NCI-H2196 (cell line): ENCODE data around the gene POU5F1.
"Not testable (repeated sequence)": the region's sequence is repeated elsewhere in the genome, so short reads cannot be mapped to it uniquely, and the experiment has no call there.

Experiments used
- DNase-seq: peaks from one replicate; lab custom pipeline; 2025; ENCODE audit not compliant: unreplicated experiment; lab: John Stamatoyannopoulos, UW

POU5F1 gene

DNA sequence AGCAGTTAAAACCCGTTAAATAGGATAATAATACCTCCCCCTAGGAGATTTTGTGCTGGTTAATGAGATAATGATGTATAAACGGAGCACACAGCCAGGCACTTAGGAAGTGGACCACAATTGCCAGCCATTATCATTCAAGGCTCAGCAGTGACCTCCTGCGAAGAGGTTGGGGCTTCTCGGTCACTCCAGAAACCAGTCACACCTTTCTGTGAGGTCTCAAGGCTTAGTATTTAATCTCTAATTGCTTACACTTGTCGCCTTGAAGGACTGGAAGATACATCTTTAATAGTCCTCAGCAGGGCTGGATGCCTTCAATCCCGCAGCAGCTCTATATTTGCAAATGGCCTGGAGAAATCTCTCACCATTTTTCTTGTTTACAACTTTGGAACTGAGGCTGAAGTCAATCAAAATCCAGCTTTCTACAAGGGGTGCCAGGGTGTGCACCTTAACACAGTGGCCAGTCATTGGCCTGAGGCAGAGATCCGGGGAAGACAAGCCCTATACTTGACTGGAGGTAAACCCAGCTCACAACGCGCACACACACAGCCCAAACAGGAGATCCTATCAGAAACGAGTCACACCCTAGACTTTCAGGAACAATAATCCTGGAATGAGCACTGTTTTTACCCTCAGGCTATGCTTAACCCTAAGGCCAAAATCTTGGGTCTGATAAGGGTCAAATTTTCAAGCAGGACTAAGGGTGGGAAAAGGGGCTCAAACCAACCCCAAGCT lies 1.2 kb downstream of the POU5F1 start:
- no peak for DNase-seq

DNA sequence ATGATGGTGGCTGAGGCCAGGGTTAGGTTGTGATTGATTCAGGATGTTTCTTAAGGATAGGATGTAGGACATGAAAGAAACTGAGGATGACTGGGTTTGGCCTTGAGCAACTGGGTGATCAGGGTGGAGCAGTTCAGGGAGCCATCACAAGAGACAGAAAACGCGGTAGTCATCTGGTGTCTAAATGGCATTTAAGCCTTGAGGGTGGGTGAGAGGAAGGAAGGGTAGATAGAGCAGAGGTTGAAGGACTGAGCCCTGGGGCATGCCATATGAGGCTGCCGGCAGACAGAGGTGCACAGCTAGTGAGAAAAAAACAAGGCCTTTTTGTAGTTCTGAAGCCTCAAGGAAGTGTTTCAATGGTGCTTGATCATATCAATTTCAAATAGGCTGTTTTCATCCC lies 1.9 kb downstream of the POU5F1 start:
- DNase-seq: no peak

DNA sequence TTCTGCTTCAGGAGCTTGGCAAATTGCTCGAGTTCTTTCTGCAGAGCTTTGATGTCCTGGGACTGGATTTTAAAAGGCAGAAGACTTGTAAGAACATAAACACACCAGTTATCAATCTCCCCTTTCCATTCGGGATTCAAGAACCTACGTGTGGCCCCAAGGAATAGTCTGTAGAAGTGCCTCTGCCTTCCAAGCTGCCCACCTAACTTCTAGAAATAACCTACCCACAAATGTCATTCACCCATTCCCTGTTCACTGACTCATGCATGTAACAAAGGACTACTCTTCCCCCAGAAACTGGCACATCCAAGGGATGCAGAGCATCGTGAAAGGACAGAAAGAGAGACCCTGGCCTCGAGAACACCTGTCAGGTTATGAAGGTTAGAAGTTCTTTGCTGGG lies 4.5 kb downstream of the POU5F1 start:
- DNase-seq: no peak

DNA sequence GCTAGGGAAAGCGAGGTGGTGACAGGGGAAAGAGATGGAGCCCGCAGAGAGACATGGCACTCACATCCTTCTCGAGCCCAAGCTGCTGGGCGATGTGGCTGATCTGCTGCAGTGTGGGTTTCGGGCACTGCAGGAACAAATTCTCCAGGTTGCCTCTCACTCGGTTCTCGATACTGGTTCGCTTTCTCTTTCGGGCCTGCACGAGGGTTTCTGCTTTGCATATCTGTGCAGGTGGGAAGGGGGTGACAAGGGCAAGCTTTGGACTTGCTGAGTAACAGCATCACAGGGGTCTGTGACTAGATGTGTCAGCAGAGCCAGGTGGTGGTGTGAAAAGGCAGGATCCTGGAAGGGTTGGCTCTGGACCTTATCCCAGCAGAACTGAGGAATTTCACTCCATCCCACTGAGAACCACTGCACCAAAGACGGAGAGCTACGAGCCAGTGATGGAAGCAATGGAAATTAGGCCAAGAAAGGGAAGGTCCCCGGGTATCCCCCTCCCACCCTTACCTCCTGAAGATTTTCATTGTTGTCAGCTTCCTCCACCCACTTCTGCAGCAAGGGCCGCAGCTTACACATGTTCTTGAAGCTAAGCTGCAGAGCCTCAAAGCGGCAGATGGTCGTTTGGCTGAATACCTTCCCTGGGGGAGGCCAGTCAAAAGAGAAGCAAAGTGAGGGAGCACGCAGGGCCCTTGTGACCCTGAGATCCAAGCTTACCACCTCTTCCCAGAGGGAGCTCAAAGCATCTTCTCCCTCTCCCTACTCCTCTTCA lies 5.2 kb downstream of the POU5F1 start:
- DNase-seq: not testable (repeated sequence)

DNA sequence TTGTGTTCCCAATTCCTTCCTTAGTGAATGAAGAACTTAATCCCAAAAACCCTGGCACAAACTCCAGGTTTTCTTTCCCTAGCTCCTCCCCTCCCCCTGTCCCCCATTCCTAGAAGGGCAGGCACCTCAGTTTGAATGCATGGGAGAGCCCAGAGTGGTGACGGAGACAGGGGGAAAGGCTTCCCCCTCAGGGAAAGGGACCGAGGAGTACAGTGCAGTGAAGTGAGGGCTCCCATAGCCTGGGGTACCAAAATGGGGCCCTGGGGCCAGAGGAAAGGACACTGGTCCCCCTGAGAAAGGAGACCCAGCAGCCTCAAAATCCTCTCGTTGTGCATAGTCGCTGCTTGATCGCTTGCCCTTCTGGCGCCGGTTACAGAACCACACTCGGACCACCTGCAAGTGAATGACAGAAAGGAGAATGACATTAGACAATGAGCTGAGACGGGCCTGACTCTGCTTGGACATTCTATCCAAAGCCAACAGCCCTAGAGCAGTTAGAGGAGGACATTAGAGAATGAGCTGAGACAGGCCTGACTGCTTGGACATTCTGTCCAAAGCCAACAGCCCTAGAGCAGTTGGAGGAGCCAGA lies 5.9 kb downstream of the POU5F1 start:
- not testable (repeated sequence) for DNase-seq

DNA sequence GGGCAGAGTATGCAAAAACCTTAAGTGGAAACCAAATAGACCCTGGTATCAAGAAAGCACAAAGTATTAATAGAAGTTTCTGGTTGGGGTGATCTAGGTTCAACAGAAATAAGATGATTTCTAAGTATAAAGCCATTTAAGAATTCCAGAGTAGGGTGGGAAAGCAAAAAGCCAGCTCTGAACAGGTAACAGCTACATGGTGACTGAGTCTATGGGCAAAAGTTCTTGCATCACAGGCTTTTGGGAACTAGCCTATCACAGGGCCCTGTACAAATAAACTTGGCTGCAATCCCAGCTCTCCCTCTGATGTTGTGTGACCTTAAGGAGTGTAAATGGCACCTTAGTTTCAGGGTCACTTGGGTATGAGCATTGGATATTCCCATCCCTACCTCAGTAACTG lies 6.6 kb downstream of the POU5F1 start:
- no peak for DNase-seq

DNA sequence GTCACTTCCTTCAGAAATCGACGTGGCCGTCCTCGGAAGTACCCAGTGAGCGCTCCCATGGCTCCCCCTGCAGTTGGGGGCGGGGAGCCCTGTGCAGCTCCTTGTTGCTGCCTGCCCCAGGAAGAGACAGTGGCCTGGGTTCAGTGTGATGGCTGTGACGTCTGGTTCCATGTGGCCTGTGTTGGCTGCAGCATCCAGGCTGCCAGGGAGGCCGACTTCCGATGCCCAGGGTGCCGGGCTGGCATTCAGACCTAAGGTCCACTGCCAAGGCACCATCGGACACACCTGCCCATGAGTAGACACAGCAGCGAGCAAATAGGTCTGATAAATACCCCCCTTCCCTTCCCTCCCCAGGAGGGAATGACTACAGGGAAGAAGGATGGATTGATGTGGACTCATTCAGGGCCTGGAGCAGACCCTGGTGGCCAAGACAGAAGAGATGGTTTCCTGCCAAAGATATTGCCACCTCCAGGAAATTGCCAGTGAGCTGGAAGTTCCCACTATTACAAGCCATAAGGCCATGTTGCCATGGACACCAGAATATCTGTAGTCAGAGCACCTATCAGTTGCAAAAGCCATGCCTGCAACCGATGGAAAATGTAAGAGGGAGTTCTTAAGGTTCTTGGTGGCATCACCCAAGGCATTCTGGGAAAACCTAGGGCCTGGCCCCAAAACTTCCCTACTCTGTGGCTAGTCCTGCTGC lies 7.9 kb downstream of the POU5F1 start:
- DNase-seq: no peak

DNA sequence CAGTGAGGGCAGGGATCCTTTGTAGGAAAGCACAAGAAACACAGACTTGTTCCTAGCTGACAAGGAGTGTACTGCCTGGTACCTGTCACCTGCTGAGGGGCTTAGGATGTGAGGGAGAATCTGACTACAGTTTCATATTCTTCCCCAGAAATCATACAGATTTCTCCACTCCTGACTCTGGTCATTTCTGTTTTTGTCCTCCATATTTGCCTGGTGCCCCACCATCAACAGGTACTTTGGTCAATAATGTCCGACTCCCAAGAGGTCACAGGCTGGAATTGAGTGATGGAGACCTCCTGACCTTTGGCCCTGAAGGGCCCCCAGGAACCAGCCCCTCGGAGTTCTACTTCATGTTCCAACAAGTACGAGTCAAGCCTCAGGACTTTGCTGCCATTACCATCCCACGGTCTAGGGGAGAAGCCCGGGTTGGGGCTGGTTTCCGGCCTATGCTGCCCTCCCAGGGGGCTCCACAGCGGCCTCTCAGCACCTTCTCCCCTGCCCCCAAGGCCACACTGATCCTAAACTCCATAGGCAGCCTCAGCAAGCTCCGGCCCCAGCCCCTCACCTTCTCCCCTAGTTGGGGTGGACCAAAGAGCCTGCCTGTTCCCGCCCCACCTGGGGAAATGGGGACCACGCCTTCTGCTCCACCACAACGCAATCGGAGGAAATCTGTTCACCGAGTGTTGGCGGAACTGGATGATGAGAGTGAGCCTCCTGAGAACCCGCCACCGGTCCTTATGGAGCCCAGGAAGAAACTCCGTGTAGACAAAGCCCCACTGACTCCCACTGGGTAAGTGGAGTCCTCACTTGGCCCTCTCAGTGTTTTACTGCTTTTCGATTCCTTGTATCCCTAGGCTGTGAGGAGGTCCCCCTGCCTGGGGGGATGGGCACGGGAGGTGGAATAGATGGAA lies 9.0 kb downstream of the POU5F1 start:
- no peak for DNase-seq

DNA sequence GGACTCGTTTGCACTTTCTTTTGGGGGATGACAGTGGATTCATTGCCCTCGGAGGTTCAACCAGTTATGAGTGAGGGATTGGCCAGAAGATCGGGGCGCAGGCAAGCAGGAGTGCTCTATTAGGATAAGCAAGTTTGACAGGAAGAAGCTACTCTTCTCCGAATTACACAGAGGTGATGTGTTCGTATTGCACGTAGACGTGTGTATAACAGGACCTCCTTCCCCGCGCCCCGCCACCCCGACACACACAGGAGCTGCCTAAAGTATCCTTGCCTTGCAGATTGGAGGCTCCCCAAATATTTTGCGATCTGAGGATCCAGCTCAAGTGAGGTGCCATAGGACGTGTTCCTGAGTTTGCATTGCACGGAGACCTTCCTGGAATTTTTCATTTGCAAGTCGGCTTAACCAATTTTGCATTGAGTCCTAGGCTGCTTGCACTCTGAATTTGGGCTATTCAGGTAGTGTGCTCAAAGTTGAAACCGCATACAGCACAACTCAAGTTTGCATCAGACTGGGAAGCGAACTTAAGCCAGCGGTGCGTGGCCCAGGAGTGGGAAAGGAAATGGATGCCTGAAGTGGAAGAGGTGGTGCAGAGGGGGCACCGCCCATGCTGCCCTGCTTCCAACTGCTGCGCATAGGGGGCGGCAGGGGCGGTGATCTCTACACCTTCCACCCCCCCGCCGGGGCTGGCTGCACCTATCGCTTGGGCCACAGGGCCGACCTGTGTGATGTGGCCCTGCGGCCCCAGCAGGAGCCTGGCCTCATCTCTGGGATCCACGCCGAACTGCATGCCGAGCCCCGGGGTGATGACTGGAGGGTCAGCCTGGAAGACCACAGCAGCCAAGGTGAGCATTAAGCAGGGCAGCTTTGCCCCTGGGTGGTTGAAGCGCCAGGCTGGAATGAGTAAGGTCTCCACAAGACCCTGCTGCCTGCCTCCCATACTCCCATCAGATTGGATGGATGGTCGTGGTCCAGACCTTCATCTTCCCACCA lies 11.3 kb downstream of the POU5F1 start:
- DNase-seq: no peak

DNA sequence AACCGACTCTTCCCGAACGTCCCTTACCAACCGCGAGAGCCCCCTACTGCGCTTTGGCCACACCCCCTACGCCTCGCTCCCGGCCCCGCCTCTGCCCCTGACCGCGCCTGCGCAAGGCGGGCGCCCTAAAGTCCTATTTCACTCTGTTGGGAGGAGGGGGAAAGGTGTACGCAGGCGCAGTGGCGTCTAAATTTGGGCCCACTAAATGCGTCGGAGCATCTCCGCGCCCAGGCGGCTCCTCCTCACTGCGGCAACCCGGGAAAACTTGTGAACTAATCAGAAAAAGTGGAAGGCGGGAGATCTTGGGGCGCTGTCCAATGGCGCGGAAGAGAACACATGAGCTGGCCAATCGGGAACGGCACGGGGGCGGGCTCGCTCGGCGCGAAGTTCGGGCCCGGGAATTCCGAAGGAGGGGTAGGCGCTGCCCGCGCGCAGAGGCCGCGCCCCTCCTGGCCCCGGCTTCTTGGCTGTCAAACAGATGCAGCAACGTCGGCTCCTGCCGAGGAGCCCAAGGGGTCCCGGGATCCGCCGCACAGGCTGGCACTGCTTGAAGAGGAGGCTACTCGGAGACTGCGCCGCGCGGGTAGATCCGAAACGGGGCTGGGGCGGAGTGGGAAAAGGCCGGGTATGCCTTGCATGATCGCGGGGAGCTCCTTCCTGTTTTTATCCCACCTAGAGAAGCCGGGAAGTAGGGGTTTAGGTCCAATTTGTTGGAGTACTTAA lies 12.2 kb downstream of the POU5F1 start, which contains the start of gene TCF19:
TSS of gene TCF19 (plus strand) at position 450 of the 723 bp plus-strand sequence. CDS start 881 bp downstream, outside the sequence.
- DNase-seq: peak; percentile 98

DNA sequence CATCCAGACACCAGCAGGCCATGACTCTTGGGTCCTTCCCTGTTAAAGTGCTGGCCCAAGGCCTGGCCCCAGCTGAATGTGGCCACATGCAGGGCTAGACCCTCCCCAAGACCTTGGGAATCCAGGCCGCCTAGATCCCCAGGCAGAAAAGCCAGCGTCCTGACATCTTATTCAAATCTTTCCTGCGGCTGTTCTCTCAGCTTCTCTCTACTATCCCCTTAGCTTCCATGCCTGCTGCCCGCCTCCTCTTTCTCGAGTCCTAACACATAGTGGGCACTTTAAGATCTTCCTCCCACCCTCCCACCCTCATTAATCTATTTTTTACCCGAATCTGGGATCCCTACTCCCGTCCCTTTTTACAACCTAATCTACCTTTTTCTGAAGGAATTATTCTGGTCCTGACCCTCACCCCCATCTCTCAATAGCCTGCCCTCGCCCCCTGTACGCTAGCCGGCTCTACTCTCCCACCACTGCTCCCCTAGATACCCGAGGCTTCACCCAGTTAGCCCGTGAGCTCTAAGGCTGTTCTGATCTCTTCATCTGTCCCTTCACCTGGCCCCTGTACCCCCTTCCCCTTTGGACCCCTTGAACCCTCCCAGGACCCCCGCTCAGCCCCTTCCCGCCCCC lies 12.9 kb downstream of the POU5F1 start, which contains the start of gene CCHCR1:
TSS of gene CCHCR1 (minus strand) at position 290 of the 627 bp plus-strand sequence. CDS start at position 88, 202 bp downstream.
- no peak for DNase-seq

DNA sequence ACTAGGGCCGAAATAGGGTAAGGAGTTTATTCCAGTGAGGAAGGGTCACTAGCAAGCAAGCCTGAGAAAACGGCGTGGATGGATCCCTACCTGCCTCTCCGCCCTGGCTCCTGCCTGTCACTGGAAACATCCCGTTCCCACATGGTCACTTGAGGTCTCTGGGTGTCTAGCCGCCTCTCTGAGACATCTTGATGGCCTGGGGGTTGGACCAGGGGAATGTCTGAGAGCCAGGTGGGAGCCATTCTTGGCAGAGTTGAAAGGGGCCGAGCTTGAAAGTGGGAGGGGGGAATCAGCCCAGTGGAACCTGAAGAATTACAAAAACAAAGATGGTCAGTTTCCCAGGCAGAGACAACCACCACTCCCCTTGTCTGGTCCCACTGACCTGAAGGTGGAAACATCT lies 13.8 kb downstream of the POU5F1 start:
- DNase-seq: no peak

DNA sequence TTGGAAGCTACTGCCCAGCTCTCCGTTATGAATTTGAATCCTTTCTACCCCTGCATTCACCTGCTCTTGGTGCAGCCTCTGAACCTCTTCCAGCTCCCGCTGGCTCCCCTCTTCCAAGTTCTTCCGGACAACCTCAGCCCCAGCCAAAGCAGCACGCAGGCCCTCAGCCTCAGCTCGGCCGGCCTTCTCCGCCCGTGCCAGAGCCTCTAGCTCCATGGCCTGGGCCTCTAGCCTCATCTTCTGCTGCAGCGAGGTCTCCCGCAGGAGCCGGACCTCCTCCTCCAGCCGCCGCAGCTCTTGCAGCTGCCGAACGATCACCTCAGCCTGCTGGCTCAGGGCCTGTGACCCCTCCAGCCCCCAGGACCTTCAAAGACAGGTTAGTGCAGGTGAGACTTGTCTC lies 16.0 kb downstream of the POU5F1 start:
- no peak for DNase-seq

DNA sequence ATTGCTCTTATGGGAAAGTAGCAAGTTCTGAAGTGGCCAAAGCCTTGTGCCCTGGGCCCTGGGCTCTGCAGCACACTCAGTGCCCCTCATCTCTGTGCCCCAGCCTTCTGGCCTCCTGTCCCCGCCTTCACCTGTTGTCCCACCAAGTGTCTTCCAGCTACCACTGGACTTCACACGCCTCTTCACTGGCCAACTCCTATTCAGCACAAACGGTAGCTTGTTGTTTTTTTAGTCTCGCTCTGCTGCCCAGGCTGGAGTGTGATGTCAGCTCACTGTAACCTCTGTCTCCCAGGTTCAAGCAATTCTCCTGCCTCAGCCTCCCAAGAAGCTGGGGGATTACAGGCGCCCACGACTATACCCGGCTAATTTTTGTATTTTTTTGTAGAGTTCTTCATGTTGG lies 17.7 kb downstream of the POU5F1 start:
- no peak for DNase-seq

DNA sequence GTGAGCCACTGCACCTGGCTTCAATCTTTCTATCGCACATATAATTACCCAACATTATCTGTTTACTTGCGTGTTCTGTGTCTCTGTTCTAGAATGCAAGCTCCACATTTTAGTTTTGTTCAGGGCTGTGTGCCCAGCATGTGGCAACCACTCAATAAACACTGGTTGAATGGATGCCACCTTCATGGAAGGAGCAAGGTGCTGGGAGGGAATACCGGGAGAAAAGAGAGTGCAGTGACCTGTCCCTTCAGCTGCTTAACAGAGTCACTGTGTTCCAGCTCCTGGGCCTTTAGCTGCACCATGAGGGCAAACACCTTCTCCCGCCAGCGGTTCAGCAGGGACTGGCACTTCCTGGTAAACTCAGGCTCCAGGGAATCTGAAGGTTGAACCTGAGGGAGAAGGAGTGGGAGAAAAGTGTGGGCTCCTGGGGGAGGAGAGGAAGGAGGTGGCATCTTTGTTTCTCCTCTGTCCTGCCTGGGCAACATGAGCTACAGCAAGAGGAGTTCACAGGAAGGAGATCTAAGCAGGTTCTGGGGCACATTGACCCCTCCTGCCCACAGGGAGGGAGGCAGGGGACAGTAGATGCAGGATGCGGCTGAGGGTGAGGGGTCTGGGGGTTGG lies 20.5 kb downstream of the POU5F1 start:
- no peak for DNase-seq

DNA sequence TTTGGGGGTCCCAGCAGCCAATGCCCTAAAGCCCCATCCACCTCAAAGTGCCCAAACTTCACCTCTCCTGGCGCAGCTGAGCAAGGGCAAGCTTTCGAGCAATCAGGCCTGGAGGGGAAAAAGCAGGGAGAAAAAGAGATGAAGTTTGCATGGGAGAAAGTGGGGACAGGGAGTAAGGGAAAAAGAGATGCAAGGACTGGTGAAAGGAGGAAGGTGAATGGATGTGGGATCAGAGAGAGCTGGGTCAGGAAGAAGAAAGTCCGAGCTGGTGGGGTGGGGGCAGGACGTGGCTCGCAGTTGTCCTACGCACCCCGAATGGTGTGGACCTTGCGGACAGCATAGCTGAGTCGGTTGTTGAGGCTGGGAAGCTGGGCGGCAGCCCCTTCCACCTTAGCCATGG lies 25.1 kb downstream of the POU5F1 start:
- DNase-seq: no peak

DNA sequence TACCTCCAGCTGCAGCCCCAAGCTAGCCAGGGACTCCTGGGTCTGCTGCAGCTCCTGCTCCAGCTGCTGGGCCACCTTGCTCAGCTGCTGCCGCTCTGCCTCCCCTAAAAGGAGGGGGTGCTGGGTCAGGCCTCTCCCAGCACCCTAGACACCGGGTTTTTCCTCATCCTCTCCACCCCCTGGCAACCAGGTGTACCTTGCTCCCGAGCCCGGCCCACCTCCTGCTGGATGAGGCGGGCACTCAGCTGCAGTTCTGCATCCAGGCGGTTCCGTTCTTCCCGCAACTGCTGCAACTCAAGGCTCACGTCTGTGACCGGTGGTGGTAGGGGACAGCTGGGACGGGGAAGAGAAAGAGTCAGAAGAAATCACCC lies 25.5 kb downstream of the POU5F1 start:
- DNase-seq: no peak
